HEK293 (cell line): Measurements from ENCODE around the gene ESRRG.

Experiments
- CTCF ChIP-seq: fragments of 450-650 bp; formaldehyde crosslinking; IDR thresholded peaks from 2 replicates; pipeline ENCODE4 v1.5.1; 2016; ENCODE audit warnings: missing biosample characterization, missing genetic modification characterization
- HOXA7 ChIP-seq: sonication (generic); formaldehyde crosslinking; IDR thresholded peaks from 2 replicates; pipeline ENCODE4 v1.8.1; 2022; ENCODE audit warnings: missing genetic modification reagents, borderline replicate concordance
- TCF7L2 ChIP-seq: IDR thresholded peaks from 2 replicates; pipeline ENCODE4 v1.6.1; 2011; ENCODE audit warnings: low read depth, mild to moderate bottlenecking, inconsistent platforms, low read length, moderate library complexity, borderline replicate concordance
- YY1 ChIP-seq: fragments of 450-650 bp; formaldehyde crosslinking; IDR thresholded peaks from 2 replicates; pipeline ENCODE4 v1.5.1; 2018; ENCODE audit warnings: missing biosample characterization, missing genetic modification characterization
- ZBTB11 ChIP-seq: fragments of 450-650 bp; formaldehyde crosslinking; conservative IDR thresholded peaks from 2 replicates; pipeline ENCODE4 v1.5.1; 2016; ENCODE audit warnings: low read depth, missing biosample characterization, missing genetic modification characterization
- ZNF549 ChIP-seq: fragments of 450-650 bp; IDR thresholded peaks from 2 replicates; pipeline ENCODE4 v1.5.1; 2018; ENCODE audit warnings: missing biosample characterization, missing genetic modification characterization, mild to moderate bottlenecking, inconsistent platforms, moderate library complexity
- ZNF585B ChIP-seq: fragments of 450-650 bp; formaldehyde crosslinking; IDR thresholded peaks from 2 replicates; pipeline ENCODE4 v1.5.1; 2016; ENCODE audit warnings: missing biosample characterization, missing genetic modification characterization
- ZNF830 ChIP-seq: fragments of 450-650 bp; IDR thresholded peaks from 2 replicates; pipeline ENCODE4 v1.5.0; 2018; ENCODE audit warnings: missing biosample characterization, missing genetic modification characterization, low read depth, mild to moderate bottlenecking, moderate library complexity

- TF ChIP-seq ZNF830: no peak
- no peak for TF ChIP-seq CTCF (tag by site-specific recombination)
- no peak for TF ChIP-seq ZNF549 (tag by site-specific recombination)
- TF ChIP-seq TCF7L2: no peak
- no peak for TF ChIP-seq HOXA7 (CRISPR knock-in tag)
- no peak for TF ChIP-seq ZBTB11
- TF ChIP-seq YY1 (tag by site-specific recombination): no peak
- no peak for TF ChIP-seq ZNF585B
Observed at GRCh38 chr1:216456682-216457081, 266.5 kb downstream of the ESRRG start.
